ENCODE data around the gene SHISA4.
A peak's percentile ranks its signal among the peaks of the same experiment; 100 is the strongest.

The SHISA4 gene

DNA sequence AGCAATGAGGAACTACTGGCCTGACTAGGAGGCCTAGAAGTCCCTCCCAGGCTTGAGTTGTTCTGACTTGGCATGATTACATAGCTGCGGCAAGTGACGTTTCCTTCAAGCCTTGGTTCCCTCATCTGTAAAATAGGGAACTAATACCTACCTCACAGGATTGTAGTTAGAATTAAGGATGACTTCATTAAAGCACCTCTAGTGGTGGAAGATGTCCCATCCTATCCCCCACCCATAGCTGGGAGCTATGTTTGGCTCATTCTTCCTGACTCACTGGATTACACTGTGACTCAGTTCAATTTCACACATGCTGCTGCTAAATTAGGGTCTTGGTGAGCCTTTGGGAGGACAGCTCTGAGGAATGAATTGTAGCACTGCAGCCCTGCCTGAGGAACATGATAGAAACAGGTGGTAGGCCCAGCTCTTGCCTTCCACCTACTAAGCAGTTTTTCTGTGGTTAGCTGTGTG, 6.0 kb upstream of the SHISA4 start:
- DNase-seq (ENCODE audit: low spot score) = no peak

GRCh38 chr1:201883266-201883665, 5.4 kb upstream of the SHISA4 start:
- no peak for DNase-seq (ENCODE audit: low spot score)

GRCh38 chr1:201883786-201884185, 4.9 kb upstream of the SHISA4 start:
- no peak for DNase-seq (ENCODE audit: low spot score)

- DNase-seq (ENCODE audit: low spot score) = no peak
Observed at GRCh38 chr1:201884425-201884824, 4.3 kb upstream of the SHISA4 start.

- DNase-seq (ENCODE audit: low spot score) = peak; percentile 51
Observed at GRCh38 chr1:201885531-201886075, 3.1 kb upstream of the SHISA4 start.

DNA sequence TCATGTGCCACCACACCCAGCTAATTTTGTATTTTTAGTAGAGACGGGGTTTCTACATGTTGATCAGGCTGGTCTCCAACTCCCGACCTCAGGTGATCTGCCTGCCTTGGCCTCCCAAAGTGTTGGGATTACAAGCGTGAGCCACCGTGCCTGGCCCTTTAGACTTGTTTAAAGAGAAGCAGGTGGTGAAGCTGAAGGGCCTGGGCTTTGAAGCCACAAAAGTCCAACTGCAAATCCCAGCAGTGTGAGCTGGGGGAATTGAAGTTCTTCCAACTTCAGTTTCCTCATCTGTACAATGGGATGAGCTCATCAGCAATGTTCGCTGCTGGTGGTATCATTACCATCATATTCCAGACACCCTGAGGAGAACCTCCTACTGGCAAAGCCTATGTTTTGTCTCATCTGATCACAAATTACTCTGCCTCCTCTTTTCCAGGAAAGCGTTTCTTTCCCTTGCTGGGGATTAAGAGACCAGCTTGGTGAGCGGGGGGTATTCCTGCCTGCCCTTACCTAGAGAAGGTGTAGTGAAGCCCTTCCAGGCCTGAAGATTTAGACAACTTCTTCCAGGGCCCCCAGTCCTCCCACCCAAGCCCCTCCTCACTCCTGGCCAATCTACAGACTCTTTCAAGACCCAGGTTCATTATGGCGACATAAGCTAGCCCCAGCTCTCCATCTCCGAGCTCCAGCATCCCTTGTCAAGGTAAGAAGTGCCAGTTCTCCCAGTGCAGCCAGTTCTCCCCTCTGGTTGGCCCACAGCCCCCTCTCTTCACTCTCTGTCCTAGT, 2.4 kb upstream of the SHISA4 start:
- no peak for DNase-seq (ENCODE audit: low spot score)

DNA sequence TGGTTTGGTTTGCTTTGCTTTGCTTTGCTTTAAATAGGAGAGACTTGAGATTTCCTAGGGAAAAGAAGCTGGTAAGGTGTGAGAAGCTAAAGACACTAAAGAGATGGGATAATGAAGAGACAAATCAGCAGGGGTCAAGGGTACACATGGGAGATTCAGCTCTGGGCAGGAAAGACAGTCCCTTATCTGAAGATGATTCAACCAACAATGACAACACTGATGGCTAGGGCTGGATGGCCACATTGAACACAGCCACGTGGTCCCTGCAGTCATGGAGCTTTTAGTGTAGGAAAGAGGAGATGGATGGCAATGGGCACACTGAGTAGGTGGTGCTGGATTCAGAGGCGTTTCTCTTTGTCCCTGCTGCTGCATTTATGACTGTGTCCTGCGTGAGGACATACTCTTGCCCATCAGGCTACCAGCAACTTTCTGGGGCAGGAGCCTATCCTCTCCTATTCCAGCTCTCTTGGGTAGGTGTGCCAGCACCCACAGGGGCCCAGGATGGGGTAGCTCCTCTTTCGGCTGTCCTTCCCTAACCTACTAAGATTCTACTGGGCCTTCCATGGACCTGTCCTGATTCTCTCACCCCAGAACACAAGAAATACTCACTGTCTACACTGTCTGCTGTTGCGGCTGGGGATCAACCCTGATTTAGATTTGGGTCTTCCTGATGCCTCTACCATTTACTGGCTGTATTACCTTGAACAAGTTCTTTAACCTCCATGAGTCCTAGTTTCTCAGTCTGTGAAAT, 1.4 kb upstream of the SHISA4 start:
- DNase-seq (ENCODE audit: low spot score) = no peak

GRCh38 chr1:201889090-201889968, 631 bp downstream of the SHISA4 start:
- no peak for DNase-seq (ENCODE audit: low spot score)

DNA sequence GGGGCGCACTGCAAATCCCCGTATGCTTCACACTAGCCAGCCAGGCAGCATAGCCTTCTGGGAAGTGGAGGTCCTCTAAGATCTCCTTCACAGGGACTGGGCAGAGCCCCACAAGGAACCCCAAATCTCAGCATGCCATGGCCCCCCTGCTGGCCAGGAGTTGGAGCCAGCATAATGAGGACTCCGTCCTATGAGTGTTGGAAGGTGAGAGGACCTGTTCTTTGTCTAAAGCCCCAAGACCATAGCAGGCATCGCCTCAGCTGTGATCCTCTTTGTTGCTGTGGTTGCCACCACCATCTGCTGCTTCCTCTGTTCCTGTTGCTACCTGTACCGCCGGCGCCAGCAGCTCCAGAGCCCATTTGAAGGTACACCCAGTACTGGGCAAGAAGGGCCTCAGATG, 1.5 kb downstream of the SHISA4 start:
- DNase-seq (ENCODE audit: low spot score) = no peak

DNA sequence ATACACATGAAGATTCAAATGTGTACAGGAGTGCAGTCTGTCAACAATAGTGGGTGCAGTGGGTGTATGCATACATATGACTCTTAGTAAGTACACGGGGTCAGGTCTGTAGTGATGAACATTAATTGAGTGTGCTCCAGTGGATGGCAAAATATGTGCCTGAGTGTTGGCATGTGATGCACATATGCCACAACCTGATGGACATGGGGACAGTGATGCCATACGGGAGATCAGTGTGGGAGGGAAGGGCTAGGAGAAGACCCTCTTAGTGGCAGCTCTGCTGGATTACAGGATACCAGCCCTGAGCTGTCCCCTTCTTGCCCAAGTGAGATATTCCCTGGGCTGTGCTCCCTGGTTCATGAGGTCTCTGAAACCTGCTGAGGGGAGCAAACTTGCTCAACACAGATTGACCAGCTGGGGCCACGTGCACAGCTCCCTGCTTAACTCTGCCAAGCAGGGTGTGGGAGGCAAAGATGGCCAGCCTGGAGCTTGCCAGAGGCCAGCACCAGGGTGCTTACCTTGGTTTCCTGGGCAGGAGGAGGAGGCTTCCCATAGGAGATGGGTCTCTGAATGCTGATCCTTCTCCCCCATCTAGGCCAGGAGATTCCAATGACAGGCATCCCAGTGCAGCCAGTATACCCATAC, 2.2 kb downstream of the SHISA4 start:
- DNase-seq (ENCODE audit: low spot score) = no peak

DNA sequence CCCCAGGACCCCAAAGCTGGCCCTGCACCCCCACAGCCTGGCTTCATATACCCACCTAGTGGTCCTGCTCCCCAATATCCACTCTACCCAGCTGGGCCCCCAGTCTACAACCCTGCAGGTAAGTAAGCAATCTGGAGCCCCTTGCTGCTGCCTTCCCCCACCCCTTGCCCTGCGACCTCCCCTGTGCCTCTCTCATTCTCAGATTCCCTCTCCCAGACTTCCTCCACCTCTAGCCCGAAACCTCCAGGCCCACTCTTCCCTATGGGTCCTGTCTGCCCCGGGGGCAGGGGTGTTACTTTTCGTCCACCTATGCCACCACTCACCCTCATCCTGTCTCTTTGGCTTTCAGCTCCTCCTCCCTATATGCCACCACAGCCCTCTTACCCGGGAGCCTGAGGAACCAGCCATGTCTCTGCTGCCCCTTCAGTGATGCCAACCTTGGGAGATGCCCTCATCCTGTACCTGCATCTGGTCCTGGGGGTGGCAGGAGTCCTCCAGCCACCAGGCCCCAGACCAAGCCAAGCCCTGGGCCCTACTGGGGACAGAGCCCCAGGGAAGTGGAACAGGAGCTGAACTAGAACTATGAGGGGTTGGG, 2.9 kb downstream of the SHISA4 start:
- DNase-seq (ENCODE audit: low spot score) = no peak

DNA sequence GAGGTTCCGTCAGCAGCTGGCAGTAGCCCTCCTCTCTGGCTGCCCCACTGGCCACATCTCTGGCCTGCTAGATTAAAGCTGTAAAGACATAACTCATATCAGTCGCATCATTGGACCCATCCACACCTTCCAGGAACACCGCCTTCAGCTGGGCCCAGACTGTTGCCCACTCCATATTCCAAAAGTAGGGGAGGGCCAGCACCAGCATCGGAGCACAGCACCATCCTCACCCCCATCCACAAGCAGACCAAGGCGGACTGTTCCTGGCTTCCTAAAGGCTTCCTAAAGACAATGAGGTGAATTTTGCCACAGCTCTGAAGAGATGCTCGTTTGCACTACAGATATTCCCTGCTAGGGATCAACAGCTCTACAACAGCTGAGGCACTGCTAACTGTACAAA, 3.5 kb downstream of the SHISA4 start:
- no peak for DNase-seq (ENCODE audit: low spot score)

GRCh38 chr1:201893431-201893830, 4.7 kb downstream of the SHISA4 start:
- no peak for DNase-seq (ENCODE audit: low spot score)

GRCh38 chr1:201894343-201895119, 5.8 kb downstream of the SHISA4 start:
- no peak for DNase-seq (ENCODE audit: low spot score)

DNA sequence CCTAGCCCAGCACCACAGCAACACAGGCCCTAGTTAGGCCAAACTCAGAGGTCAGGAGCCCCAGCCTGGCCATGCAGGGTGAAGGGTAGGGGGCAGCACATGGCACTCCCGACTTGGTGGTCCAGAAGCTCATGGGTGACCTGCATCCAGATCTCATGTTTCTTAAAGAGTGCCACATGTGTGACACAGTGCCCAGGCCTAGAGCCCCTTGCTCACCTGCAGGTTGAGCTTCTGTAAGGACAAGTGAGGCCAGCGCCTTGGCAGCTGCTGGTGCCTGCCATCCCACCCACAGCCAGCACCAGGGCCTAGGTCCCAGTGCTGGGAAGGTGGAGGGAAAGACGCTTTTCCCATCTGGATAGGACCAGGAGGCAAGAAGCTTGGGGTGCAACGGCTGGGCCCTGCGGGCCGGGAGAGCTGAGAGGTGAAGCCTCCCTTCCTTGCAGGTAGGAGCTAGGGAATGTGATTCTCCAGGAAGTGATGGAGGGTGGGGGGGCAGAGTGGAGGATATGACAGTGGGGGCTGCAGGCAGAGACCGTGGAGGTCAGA, 6.5 kb downstream of the SHISA4 start:
- no peak for DNase-seq (ENCODE audit: low spot score)

DNA sequence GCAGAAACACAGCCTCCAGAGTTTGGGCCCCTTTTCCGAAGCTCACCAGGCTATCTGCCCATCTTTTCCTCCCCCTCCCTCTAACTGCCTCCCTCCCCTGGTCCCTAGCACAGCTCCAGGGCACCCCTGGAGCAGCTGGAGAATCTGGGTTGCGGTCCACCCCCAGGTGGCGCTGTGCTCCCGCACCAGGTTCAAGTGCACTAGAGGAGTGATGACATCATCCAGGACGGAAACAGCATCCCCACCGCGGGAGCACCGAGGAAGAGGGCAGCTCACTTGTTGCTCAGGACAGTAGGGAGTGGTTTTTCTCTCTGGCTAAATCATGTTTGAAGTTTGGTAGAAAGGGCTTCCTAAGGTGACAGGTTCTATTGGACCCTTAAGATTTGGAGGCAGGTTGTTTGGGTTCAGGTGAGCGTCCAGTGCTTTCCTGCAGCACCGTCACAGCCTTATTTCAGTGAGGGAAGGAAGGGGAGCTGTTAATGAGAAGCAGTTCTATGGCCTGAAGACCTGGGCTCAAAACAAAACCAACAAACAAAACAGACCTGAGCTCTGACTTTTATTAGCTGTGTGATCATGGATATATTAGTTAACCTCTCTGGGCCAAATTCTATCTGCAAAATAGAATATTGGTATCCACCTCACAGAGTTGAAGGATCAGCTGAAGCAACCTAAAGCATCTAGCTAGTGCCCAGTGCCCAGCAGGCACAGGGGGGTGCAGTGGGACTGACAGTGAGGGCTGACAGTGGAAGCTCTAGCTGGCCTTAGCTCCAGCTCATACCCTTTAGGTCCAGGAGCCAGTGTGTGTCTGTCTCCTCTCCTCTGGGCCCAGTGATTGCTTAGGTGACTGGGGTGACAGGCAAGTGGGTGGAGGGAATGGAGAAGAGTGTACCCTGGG, 7.5 kb downstream of the SHISA4 start:
- DNase-seq (ENCODE audit: low spot score) = peak; percentile 95

- DNase-seq (ENCODE audit: low spot score) = no peak
Observed at GRCh38 chr1:201896951-201897391, 8.3 kb downstream of the SHISA4 start.

GRCh38 chr1:201898240-201898894, 9.7 kb downstream of the SHISA4 start:
- no peak for DNase-seq (ENCODE audit: low spot score)
